H1 (cell line): ENCODE measurements around the gene XRN2. TPM values are rescaled to one million over a fixed set of nuclear protein-coding genes. Genes with fewer than 3 reads are reported as not detected.

ENCODE experiments used
- CTCF ChIA-PET: fragments of 300-600 bp; sonication (Branson Sonifier 250); formaldehyde crosslinking; loops from one replicate; lab custom pipeline; 2021; ENCODE audit not compliant: partially characterized antibody; lab: Charles Lee
- POLR2A ChIA-PET: fragments of 300-600 bp; sonication (Branson Sonifier 250); formaldehyde crosslinking; loops from one replicate; lab custom pipeline; 2021; ENCODE audit warnings: inconsistent platforms; ENCODE audit not compliant: partially characterized antibody; lab: Charles Lee
- DNase-seq, 2 experiments: peaks; one replicate each; pipeline versions ENCODE4 v3.0.0 to v3.0.0-alpha.2; 2010 to 2022; ENCODE audit warnings: low spot score in 2 of 2, low read depth in 1 of 2, mixed read lengths in 1 of 2
- FAIRE-seq: peaks from 2 replicates; lab custom pipeline; 2011; peaks lifted over from hg19 to GRCh38; lab: Jason Lieb, UNC
- H2AFZ ChIP-seq: 2 replicates; pipeline ENCODE4 v1.8.1; 2012; ENCODE audit warnings: low read length, inconsistent platforms
- H2AK5ac ChIP-seq: 2 replicates; pipeline ENCODE4 v1.6.1; 2013; ENCODE audit warnings: low read depth, low read length
- H2BK120ac ChIP-seq: replicated peaks from 2 replicates; pipeline ENCODE3; 2013; ENCODE audit warnings: low read depth, low read length, inconsistent platforms
- H2BK12ac ChIP-seq: 2 replicates; pipeline ENCODE4 v1.6.1; 2013; ENCODE audit warnings: low read depth, low read length
- H2BK15ac ChIP-seq: 2 replicates; pipeline ENCODE4 v1.6.1; 2013; ENCODE audit warnings: low read length
- H2BK20ac ChIP-seq: 2 replicates; pipeline ENCODE4 v1.6.1; 2013; ENCODE audit warnings: low read length
- H2BK5ac ChIP-seq: 2 replicates; pipeline ENCODE4 v1.6.1; 2013; ENCODE audit warnings: low read depth, low read length
- H3K14ac ChIP-seq: 2 replicates; pipeline ENCODE4 v1.6.1; 2013; ENCODE audit warnings: inconsistent platforms; ENCODE audit not compliant: insufficient read length
- H3K18ac ChIP-seq: 2 replicates; pipeline ENCODE4 v1.6.1; 2013; ENCODE audit warnings: low read length; ENCODE audit errors: extremely low read depth
- H3K23ac ChIP-seq: 2 replicates; pipeline ENCODE4 v1.6.1; 2013; ENCODE audit warnings: inconsistent platforms; ENCODE audit not compliant: insufficient read length
- H3K23me2 ChIP-seq: 2 replicates; pipeline ENCODE4 v1.6.1; 2013; ENCODE audit warnings: low read depth, low read length
- H3K27ac ChIP-seq: 2 replicates; pipeline ENCODE4 v1.6.1; 2011; ENCODE audit warnings: low read depth, low read length, inconsistent platforms
- H3K27me3 ChIP-seq, 4 experiments: replicated peaks in 1 of 4; 1 replicate in 1 of 4; 2 replicates in 3 of 4; pipeline versions ENCODE4 v1.6.1 to v1.8.1; 2011 to 2013; ENCODE audit warnings: low read length in 3 of 4, mild to moderate bottlenecking in 3 of 4, inconsistent platforms in 2 of 4, mixed read lengths in 2 of 4, moderate library complexity in 1 of 4; ENCODE audit not compliant: control insufficient read depth in 3 of 4, insufficient read depth in 3 of 4; ENCODE audit errors: extremely low read depth in 1 of 4
- H3K36me3 ChIP-seq, 4 experiments: 2 replicates each; pipeline versions ENCODE4 v1.6.1 to v1.8.1; 2011 to 2013; ENCODE audit warnings: mild to moderate bottlenecking in 4 of 4, low read length in 3 of 4, moderate library complexity in 2 of 4, control low read depth in 1 of 4, inconsistent platforms in 1 of 4; ENCODE audit not compliant: insufficient read depth in 4 of 4, control insufficient read depth in 2 of 4
- H3K4ac ChIP-seq: replicated peaks from 2 replicates; pipeline ENCODE3; 2013; ENCODE audit warnings: low read length, low read depth, mixed read lengths, inconsistent platforms; ENCODE audit not compliant: insufficient read length
- H3K4me1 ChIP-seq, 4 experiments: replicated peaks in 1 of 4; 1 replicate in 1 of 4; 2 replicates in 3 of 4; pipeline versions ENCODE4 v1.6.1 to v1.8.1; 2011 to 2013; ENCODE audit warnings: low read length in 3 of 4, inconsistent platforms in 2 of 4, mixed read lengths in 1 of 4; ENCODE audit not compliant: insufficient read depth in 4 of 4, control insufficient read depth in 3 of 4
- H3K4me2 ChIP-seq, 2 experiments: 2 replicates each; pipeline versions ENCODE4 v1.6.1 to v1.8.1; 2011 to 2013; ENCODE audit warnings: low read depth in 2 of 2, low read length in 2 of 2, control low read depth in 1 of 2, inconsistent platforms in 1 of 2, mild to moderate bottlenecking in 1 of 2; ENCODE audit not compliant: insufficient read depth in 1 of 2
- H3K4me3 ChIP-seq, 4 experiments: fragments of 200-600, 300-600 bp in 1 of 4; sonication (generic), shearing (Covaris generic), sonication (Bioruptor Twin) in 1 of 4; 2 replicates each; pipeline versions ENCODE4 v1.5.1 to v1.8.1; 2011 to 2016; ENCODE audit warnings: low read length in 4 of 4, low read depth in 3 of 4, control low read depth in 2 of 4, inconsistent platforms in 2 of 4, mild to moderate bottlenecking in 2 of 4, mixed read lengths in 1 of 4, moderate library complexity in 1 of 4; ENCODE audit not compliant: insufficient read depth in 2 of 4; ENCODE audit errors: extremely low read depth in 1 of 4
- H3K56ac ChIP-seq: replicated peaks from 2 replicates; pipeline ENCODE3; 2013; ENCODE audit warnings: low read depth, mild to moderate bottlenecking, mixed read lengths, low read length, inconsistent platforms; ENCODE audit not compliant: insufficient read length
- H3K79me1 ChIP-seq: 2 replicates; pipeline ENCODE4 v1.6.1; 2013; ENCODE audit warnings: low read depth, low read length, control low read depth
- H3K79me2 ChIP-seq, 2 experiments: 2 replicates each; pipeline versions ENCODE4 v1.6.1 to v1.8.1; 2012 to 2013; ENCODE audit warnings: low read length in 2 of 2, mild to moderate bottlenecking in 2 of 2, inconsistent platforms in 1 of 2; ENCODE audit not compliant: insufficient read depth in 2 of 2, control insufficient read depth in 1 of 2
- H3K9ac ChIP-seq, 4 experiments: replicated peaks in 1 of 4; 1 replicate in 1 of 4; 2 replicates in 3 of 4; pipeline versions ENCODE4 v1.6.1 to v1.8.1; 2011 to 2013; ENCODE audit warnings: low read depth in 3 of 4, low read length in 3 of 4, control low read depth in 2 of 4, mild to moderate bottlenecking in 2 of 4, moderate library complexity in 2 of 4, inconsistent platforms in 1 of 4; ENCODE audit errors: extremely low read depth in 1 of 4
- H3K9me3 ChIP-seq, 2 experiments: 2 replicates each; pipeline versions ENCODE4 v1.6.1 to v1.8.1; 2012 to 2013; ENCODE audit warnings: mild to moderate bottlenecking in 2 of 2, moderate library complexity in 2 of 2, control low read depth in 1 of 2, inconsistent platforms in 1 of 2, low read depth in 1 of 2, low read length in 1 of 2, mixed read lengths in 1 of 2; ENCODE audit not compliant: insufficient read depth in 2 of 2
- H4K20me1 ChIP-seq, 2 experiments: replicated peaks in 1 of 2; 2 replicates each; pipeline versions ENCODE3 to v1.8.1; 2011 to 2013; ENCODE audit warnings: inconsistent platforms in 2 of 2, low read length in 2 of 2, mild to moderate bottlenecking in 1 of 2; ENCODE audit not compliant: insufficient read depth in 2 of 2, control insufficient read depth in 1 of 2
- H4K5ac ChIP-seq: 2 replicates; pipeline ENCODE4 v1.6.1; 2013; ENCODE audit warnings: low read length, low read depth, mixed read lengths, inconsistent platforms; ENCODE audit not compliant: insufficient read length
- H4K8ac ChIP-seq: 2 replicates; pipeline ENCODE4 v1.8.0; 2013; ENCODE audit warnings: mild to moderate bottlenecking, moderate library complexity, low read length, inconsistent platforms; ENCODE audit not compliant: insufficient read depth; ENCODE audit errors: extremely low read depth
- H4K91ac ChIP-seq: replicated peaks from 2 replicates; pipeline ENCODE3; 2013; ENCODE audit warnings: low read length, mixed read lengths, inconsistent platforms; ENCODE audit not compliant: insufficient read length
- BRCA1 ChIP-seq: IDR thresholded peaks from 2 replicates; pipeline ENCODE4 v1.6.1; 2012; ENCODE audit warnings: low read depth, low read length, improper control_type of control experiment
- EZH2 ChIP-seq: fragments of 200-600 bp; sonication (generic); IDR thresholded peaks from 2 replicates; pipeline ENCODE4 v1.7.1; 2012; ENCODE audit warnings: low read depth, mild to moderate bottlenecking, moderate library complexity, low read length, inconsistent platforms; ENCODE audit not compliant: severe bottlenecking
- POLR2A ChIP-seq, 2 experiments: IDR thresholded peaks; 1 replicate in 1 of 2; 2 replicates in 1 of 2; pipeline ENCODE4 v1.6.1; 2011; ENCODE audit warnings: low read depth in 2 of 2, low read length in 2 of 2, mild to moderate bottlenecking in 2 of 2; ENCODE audit errors: control extremely low read depth in 1 of 2
- POLR2AphosphoS5 ChIP-seq: IDR thresholded peaks from 2 replicates; pipeline ENCODE4 v1.6.1; 2011; ENCODE audit warnings: low read depth, low read length
- WGBS, 2 experiments: shearing (Covaris generic) in 1 of 2; methylation state at CpG; one replicate each; pipeline versions ENCODE4 v1.1.6 to v1.1.7; 2013 to 2015; ENCODE audit warnings: low lambda C conversion rate in 2 of 2, mixed read lengths in 2 of 2, inconsistent platforms in 1 of 2, low coverage in 1 of 2, missing lambda C conversion rate in 1 of 2; ENCODE audit not compliant: insufficient replicate concordance in 2 of 2, insufficient coverage in 1 of 2, insufficient read length in 1 of 2; ENCODE audit errors: extremely low coverage in 1 of 2, missing lambda C conversion rate in 1 of 2; 5-methylcytosine and 5-hydroxymethylcytosine counted together
- polyA plus RNA-seq, 7 experiments: library from polyadenylated mRNA; depleted of rRNA in 3 of 7; stranded (reverse) in 5 of 7; unstranded in 2 of 7; fragments of >200 nt in 5 of 7; fragments of 200-250 nt in 2 of 7; gene quantifications; 1 replicate in 5 of 7; 2 replicates in 1 of 7; 4 replicates in 1 of 7; pipeline versions ENCODE4 v1.2.1 to v1.2.3, GENCODE V29; 2011 to 2013; ENCODE audit warnings: missing spikeins in 2 of 7, mixed read lengths in 2 of 7
- total RNA-seq: library from RNA; stranded (reverse); fragmentation: NEBNext Ultra II Directional; extraction: Animal tissue kit (Norgen Biotek cat#: 25700); gene quantifications from 2 replicates; pipeline ENCODE4 v1.2.1, GENCODE V29; 2021

The XRN2 gene
- total and polyA plus RNA-seq, 2 of the 8 experiments (the other 6 are each of a cell fraction or from before 2014, with no cell fraction given) = 60.3 to 139 TPM

DNA sequence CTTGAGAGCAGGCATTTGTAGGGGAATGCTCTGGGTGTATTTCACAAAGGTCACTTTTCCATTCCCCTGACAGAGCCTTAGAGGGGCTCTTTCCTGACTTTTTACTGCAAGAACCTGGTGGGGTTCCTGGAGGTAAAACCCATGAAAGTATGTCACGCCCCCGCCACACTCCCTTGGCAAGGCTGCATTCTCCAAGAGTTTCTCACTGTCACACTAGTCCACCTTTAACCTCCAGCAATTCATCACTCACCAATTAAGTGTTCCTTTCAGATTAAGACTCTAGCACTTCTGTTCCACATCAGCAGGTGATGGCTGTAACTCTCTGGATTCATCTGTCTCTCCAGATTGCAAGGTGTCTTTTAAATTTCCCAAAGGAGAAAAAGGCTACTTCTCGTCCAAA is 126.9 kb downstream of the XRN2 start:
- POLR2A ChIA-PET = no interaction called here
- Histone ChIP-seq H3K4me1 (no peaks in the 10 kb centered on the region), H2AK5ac (no peak overlapping the region), H3K14ac (no peak overlapping the region), H3K4me3 (no peak overlapping the region), H2BK5ac (no peak overlapping the region), H3K4me2 (no peak overlapping the region), H3K9ac (no peak overlapping the region), H3K27ac (no peak overlapping the region), H2AFZ (no peak overlapping the region), H3K36me3 (no peaks in the 10 kb centered on the region), H3K56ac (no peak overlapping the region), H3K23me2 (no peaks in the 10 kb centered on the region), H2BK12ac (no peak overlapping the region), H3K79me2 (no peaks in the 10 kb centered on the region), H4K8ac (no peak overlapping the region)
- DNase-seq = no peak
- TF ChIP-seq EZH2 (no peak), POLR2AphosphoS5 (no peak), POLR2A (IDR thresholded peaks at IDR 0.05; ENCODE audit: control extremely low read depth in 1 of 2, low read depth in 2 of 2, low read length in 2 of 2) (no peak), BRCA1 (no peak)
- TF ChIP-seq, all 59 proteins: peak for 0
- Histone ChIP-seq H3K27me3 (no peaks in the 10 kb centered on the region), H3K4ac (no peak overlapping the region), H4K91ac (no peak overlapping the region), H2BK15ac (no peak overlapping the region), H2BK20ac (no peak overlapping the region), H2BK120ac (no peak overlapping the region), H3K9me3 (no peaks in the 10 kb centered on the region), H4K5ac (no peak overlapping the region), H3K23ac (no peak overlapping the region), H3K18ac (no peak overlapping the region), H4K20me1 (no peaks in the 10 kb centered on the region), H3K79me1 (no peaks in the 10 kb centered on the region)
- no peak for FAIRE-seq
- CTCF ChIA-PET = interaction anchor here (1.3 to 1.8 kb wide), 2 partner anchors 13 to 14 kb away, joined by 5 read pairs; no protein-coding TSS in a partner anchor
- 98% methylated on average over 3 of the region's 3 CpGs; no CpG with 5 or more reads in 1 of the 2 experiments for WGBS, 2 experiments
